HG02571 (cell line): Measurements from ENCODE around the gene FAM135A.
"Not testable (repeated sequence)": the region's sequence is repeated elsewhere in the genome, so short reads cannot be mapped to it uniquely, and the experiment has no call there.

Experiments used
- ATAC-seq: cut with Tn5 transposase; IDR thresholded peaks from one replicate; pipeline ENCODE4 v1.9.1; 2021; ENCODE audit warnings: mild to moderate bottlenecking, moderate library complexity; ENCODE audit not compliant: unreplicated experiment

The FAM135A gene

DNA sequence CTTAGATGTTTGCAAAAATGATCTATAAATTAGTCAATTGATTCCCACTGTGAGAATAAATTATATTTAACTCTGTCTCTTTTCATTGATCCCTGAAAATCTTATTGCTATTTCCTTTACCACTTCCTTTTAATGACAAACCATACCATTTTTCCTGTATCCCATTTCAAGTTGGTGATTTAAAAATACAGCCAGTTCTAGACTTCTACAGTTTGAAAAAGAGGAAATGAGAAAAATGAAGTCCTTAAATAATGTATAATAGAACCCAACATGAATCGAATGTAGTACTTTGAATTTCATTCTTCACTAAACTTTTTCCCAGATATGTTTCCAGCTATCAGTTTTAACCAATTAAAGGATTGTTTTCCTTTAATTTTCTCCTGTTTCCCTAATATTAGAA, 124.0 kb downstream of the FAM135A start:
- no peak for ATAC-seq

DNA sequence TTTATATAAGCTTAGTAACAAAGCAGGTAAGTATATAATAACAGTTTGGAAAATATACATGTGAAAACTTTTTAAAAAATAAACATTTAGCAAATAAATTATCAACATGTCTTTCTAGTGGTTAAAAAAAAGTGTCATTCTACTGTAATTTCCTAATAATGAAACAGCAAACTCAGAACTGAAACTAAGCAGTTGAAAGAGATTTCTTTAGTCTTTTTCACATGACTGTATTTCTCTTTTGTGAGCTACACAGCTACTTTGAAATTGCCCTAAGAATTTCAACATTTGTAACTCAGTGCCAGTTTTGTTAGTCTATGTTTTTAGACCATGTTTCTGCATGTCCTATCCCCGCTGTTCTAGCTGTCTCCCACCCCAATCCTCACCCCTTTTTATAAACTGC, 125.1 kb downstream of the FAM135A start:
- peak; percentile 66 for ATAC-seq

DNA sequence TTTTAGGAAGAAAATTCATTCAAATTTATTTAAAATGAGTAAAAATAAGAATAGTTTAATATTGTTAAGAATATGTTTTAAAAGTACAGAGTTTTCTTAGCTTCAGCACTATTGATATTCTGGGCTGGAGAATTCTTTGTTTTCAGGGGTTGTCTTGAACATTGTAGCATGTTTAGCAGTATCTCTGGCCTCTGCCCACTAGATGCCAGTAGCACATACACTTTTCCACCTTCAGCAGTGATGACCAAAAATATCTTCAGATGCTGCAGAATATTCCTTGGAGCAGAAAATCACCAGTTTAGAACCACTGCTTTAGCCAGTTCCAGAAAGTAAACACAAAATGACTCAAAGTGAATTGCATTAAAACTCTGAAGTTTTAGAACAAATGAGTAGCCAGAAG, 134.0 kb downstream of the FAM135A start:
- ATAC-seq, result no peak

DNA sequence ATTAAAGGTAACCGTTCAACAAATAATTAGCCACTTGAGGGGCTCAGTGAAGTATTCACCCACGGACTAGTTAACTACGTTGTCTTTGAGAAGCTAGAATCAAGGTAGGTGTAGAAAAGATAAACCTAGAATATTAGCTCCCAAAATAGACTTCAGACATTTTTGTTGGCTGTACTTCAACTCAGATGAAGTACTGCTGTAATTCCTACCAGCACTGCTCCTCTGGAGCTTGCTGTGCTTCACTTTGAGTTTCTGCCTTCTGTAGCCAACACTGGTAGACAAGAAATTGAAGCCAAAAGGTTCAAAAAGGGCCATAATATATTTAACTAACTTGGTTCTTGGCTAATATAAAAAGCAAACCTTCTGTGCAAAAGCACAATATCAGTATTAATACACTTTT, 134.6 kb downstream of the FAM135A start:
- no peak for ATAC-seq

DNA sequence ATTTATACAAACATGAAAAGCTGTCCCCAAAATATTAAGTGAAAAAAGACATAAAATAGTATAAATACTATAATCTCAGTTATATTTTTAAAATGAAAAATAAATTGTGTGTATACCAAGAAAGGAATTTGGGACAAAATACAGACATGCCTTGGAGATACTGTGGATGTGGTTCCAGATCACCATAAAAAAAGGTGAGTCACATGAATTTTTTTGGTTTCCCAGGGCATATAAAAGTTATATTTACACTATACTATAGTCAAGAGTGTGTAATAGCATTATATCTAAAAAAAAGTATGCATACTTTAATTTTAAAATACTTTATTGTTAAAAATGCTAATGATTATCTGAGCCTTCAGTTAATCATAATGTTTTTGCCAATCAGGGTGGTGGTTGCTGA, 136.0 kb downstream of the FAM135A start:
- no peak for ATAC-seq

DNA sequence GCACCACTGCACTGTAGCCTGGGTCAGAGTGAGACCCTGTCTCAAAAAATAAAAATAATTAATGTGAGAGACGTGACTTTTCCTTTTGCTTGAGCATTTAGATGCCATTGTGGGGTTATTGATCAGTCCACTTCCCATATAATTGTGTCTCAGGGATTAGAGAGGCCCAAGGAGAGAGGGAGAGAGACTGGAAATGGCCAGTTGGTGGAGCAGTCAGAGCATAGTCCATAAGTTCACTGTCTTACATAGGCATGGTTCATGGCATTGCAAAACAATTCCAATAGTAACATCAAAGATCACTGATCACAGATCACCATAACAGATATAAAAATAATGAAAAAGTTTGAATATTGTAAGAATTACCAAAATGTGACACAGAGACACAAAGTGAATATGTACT, 138.3 kb downstream of the FAM135A start:
- ATAC-seq, result no peak

DNA sequence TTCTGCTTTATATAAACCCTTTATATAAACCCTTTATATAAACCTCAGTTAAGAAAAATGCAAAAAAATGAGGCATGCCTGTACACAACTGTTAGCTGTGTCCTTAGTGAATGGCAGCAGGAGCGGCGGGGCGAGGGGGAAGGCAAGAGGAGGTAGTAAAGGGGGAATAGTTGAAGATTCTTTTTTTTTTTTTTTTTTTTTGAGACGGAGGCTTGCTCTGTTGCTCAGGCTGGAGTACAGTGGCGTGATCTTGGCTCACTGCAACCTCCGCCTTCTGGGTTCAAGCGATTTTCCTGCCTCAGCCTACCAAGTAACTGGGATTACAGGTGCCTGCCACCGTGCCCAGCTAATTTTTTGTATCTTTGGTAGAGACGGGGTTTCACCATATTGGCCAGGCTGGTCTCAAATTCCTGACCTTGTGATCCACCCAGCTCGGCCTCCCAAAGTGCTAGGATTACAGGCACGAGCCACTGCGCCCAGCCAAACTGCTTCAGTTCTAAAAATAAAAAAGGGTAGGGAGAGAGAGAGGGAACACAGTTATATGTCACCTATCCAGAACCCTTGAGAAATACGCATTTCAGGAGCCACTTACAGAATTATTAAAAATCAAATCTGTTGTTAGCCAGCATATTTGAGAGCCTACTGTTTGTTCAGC, 139.1 kb downstream of the FAM135A start:
- ATAC-seq, result not testable (repeated sequence)

DNA sequence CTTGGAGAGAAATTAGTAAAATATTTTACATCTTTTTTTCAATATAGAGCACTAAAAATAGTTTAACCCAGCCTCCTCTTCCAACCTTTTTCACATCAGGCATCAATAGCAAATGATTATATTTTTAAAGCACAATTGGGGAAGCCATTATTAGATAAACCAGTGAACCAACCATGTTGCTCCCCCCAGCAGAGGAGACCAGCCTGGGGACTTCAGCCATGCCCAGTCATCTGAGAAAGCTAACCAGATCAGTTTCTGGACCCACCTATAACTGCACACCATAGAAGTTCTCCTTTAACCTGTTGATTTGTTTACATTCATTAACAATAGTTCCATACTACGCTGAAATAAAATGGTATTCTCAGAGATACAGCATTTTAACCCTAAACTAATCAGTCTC, 139.7 kb downstream of the FAM135A start:
- ATAC-seq, result no peak

DNA sequence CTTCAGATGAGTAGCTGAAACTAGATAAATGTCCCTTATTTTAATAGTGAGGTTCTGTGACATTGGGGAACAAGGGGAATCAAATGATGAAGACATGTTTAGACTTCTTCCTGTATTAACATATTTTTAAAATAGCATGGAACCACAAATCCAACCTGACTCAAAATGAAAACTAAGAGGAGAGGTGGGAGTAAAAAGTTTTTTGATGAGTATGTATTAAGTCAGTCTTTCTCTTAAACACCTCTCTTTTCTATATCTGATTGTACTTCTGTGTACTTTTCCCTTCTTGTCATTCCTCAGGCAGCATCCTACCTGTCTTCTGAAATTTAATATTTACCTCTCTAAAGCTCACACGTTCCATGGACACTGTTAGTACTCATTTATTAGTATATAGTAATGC, 144.7 kb downstream of the FAM135A start:
- ATAC-seq, result no peak

DNA sequence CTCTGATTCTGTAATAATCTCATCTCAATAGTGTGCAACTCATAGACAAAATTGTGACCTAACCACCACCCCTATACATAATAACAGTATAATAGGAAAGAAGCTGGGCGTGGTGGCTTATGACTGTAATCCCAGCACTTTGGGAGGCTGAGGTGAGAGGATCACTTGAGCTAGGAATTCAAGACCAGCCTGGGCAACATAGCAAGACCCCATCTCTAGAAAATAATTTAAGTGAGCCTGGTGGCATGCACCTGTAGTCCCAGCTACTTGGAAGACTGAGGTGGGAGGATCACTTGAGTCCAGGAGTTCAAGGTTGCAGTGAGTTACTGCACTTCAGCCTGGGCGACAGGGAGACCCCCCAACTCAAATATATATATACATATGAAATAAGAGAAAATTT, 149.1 kb downstream of the FAM135A start:
- ATAC-seq, result not testable (repeated sequence)

DNA sequence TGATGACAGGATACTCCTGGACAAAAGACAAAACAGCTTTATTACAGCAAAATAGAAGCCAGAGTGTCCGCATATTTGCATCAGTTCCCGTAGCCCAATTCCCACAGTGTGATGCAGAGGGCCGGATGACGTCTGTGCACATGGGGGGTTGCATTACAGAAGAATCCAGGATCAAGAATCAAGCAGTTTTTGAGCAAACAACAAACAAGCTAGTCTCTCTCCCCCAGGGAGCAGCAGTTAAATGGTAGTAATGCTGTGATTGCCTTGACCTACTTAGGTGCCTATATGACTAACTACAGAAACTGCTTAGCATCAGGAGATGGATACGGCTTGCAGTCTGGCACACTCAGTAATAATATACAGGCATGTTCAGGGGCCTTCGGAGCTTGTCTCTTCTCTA, 150.2 kb downstream of the FAM135A start:
- no peak for ATAC-seq

DNA sequence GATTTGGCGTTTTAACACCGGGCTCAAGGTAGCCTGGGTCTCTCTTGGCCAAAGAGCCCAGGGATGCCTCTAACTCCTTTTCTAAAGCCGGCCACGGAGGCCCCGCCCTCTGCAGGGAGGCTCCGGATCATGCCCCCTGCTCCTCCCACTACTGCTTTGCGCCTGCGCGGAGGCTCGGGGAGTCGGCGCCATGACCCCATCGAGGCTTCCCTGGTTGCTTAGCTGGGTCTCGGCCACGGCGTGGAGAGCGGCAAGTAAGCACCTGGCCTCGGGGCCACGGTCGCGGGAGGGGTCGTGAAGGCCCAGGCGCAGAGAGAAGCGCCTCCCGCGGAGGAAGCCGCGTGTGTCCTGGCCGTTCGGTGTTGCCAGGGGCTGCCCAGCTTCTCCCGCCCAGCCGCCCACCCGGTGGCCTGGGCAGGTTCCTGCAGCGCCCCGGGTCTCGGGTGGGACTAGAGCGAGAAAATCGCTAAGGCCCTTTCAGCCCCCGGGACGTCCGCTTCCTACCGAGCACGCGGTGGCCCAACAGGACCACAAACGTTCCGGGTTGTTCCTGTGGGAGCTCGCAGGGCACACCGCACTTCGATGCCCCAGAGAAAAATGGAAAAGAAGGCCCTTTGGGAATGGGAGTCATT, 153.6 kb downstream of the FAM135A start, which contains the start of gene SDHAF4:
Gene SDHAF4 (plus strand): TSS at position 180 of the 632 bp plus-strand sequence. CDS start 11 bp downstream, at position 191.
- ATAC-seq, result peak; percentile 99

DNA sequence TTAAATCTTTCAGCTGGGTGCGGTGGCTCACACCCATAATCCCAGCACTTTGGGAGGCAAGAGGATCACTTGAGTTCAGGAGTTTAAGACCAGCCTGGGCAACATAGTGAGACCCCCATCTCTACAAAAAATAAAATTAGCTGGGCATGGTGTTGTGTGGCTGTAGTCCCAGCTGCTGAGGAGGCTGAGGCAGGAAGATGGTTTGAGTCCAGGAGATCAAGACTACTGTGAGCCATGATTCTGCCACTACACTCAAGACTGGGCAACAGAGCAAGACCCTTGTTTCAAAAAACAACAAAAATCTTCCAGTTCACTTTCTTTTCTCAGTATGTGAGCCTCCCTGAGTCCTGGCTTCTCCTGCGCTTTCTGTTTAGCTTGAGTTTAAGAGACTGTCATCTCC, 161.3 kb downstream of the FAM135A start:
- ATAC-seq, result no peak

DNA sequence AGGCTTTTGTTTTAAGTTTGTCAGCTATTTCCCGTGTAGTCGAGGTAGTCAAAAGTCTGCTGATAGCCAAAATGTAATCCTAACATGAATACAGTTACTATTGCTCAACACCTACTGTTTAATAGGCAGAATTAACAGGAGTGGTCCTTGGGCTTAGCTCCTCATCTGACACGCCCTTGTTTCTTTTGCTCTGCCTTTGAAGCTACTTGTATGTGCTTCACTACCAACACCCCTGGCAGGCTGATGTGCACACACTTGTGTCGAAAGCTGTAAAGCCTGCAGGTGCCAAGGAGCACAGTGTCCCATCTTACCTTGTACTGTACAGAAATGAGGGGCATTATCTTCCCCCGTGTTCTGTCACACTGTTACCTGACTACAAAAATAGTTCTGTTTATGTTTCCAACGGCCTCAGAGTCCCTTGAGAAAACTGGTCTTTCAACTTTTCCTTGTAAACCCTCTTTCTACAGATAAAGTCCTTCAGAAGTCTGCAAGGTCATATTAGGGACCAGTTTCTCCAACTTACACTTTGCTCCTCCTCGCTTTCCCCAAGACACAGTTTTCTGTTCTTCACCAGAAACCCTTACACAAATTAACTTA, 162.7 kb downstream of the FAM135A start:
- no peak for ATAC-seq

DNA sequence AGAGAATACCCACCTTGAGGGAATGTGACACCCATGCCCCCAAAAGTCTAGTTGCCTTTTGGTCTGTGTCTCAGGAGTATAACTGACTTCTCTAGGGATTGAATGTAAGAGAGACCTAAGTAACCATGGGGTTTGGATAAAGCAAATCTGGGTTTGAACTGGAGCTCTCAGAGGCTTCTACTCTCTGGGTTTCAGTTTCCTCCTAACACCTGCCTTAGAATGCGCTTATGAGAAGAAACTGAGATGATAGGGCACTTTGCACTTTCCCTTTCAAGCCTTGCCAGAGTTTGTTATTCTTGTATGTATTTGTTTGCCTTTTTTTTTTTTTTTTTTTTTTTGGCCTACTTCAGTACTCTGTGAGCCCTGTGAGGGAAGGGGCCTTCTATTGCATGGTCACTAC, 172.8 kb downstream of the FAM135A start:
- peak; percentile 98 for ATAC-seq

DNA sequence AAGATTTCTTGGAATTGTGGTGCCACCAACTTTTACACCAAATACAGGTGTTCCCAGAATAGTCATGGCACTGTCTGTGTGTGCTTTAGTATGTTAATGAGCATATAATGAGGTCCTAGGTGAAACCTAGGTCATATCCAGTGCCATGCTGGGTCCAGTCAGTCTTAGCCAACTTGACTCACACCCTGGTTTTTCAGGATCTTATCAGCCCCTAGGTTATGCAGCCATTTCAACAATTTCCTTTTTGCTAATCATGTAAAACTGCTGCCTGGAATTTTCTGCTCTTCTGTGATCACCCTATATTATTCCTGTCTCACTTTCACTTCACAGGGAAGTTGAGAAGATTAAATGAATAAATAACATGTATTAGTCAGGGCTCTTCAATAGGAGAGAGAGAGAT, 177.1 kb downstream of the FAM135A start:
- no peak for ATAC-seq

DNA sequence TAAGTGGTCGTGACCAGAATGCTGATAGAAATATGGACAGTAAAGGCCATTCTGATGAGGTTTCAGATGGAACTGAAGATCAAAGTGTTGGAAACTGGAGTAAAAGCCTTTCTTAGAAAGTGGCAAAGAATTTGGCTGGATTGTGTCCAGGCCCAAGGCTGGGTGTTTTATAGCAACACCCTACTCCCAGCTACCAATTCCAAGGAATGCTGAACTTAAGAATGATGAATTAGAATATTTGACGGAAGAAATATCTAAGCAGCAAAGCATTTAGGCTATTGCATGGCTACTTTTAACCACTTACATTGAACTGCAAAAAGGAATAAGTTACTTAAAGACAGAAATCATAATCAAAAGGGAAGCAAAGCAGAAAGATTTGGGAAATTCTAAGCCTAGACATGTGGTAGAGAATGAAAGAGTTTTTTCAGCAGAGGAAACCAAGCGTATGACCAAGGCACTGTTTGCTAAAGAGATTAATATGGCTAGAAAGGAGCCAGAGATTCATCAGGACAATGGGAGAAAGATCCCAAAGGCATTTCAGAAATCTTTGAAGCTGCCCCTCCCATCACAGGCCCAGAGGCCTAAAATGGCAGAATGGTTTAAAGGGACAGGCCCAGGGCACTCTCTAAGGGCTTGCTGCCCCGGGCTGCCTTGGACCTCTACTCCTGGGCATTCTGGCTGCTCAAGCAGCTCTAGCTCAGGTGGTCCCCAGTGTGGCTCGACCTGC, 179.2 kb downstream of the FAM135A start:
- ATAC-seq, result no peak

DNA sequence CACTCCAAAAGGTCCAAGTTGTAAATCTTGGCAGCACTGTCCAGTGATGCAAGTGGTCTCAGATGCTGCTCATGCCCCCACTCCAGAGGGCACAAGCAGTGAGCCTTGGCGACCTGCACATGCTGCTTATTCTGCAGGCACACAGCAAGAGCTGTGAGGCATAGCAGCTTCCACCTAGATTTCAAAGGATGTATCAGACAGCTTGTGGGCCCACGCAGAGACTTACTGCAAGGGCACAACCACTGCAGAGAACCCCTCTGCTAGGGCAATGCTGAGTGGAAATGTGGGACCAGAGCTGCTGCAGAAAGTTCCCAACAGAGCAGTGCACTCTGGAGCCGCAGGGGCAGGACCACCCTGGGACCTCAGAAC, 179.8 kb downstream of the FAM135A start:
- ATAC-seq, result no peak

DNA sequence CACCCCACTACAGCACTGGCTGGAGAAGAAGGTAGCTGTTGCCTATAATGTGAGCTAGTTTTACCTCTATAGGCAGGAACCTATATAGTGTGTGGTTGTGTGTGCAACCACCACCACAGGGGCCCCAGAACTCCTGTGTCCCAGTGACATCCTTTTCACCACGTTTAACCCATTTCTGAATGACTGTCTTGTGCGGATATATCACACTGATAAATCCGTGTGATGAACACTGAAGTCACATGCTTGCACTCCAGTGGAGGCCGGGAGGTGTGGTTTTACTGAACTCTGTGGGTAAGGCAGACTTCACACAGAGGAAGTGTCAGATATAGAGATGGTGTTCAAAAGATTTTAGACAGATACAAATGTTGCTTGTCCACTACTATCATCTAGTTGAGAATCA, 185.9 kb downstream of the FAM135A start:
- no peak for ATAC-seq

DNA sequence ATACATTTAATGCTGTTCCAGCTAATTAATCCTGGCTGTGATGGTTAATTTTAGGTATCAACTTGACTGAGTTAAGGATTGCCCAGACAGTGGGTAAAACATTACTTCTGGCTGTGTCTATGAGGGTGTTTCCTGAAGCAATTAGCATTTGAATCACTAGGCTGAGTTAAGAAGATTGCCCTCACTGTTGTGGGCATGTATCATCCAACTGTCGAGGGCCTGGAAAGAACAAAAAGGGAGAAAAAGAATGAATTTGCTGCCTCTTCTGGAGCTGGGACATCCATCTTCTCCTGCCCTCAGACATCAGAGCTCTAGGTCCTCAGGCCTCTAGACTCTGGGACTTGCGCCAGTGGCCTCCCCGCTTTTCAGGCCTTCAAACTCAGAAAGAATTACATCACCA, 187.7 kb downstream of the FAM135A start:
- ATAC-seq, result no peak

DNA sequence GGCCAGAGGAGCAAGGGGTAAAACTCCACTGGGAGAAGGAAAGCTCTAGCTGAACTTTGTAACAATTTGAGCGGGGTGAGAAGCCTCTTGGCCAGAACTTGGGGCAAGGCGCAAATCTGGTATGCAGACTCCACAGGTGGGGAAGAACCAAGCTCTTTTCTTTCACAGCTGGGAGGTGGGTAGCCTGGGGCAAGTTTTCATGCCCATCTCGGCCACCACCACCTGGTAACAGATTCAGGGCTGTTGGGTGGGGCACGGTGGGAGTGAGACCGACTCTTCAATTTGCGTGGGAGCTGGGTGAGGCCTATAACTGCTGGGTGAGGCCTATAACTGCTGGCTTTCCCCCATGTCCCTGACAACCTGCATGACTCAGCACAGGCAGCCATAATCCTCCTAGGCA, 190.9 kb downstream of the FAM135A start:
- no peak for ATAC-seq

DNA sequence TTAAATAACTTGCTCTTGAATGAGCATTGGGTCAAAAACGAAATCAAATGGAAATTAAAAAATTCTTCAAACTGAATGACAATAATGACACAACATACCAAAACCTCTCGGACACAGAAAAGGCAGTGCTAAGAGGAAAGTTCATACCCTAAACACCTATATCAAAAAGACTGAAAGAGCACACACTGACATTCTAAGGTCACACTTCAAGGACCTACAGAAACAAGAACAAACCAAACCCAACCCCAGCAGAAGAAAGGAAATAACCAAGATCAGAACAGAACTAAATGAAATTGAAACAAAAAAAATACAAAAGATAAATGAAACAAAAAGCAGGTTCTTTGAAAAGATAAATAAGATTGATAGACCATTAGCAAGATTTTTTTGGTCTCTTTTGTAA, 194.1 kb downstream of the FAM135A start:
- ATAC-seq, result not testable (repeated sequence)
